HepG2 (cell line): Measurements from ENCODE around the gene ME3. TPM values are rescaled to one million over a fixed set of nuclear protein-coding genes. Genes with fewer than 3 reads are reported as not detected.
"Not testable (repeated sequence)": the region's sequence is repeated elsewhere in the genome, so short reads cannot be mapped to it uniquely, and the experiment has no call there.

Experiments
- ATAC-seq: fragments of 200-7000 bp; cut with Tn5 transposase; 3 replicates; pipeline ENCODE4 v1.9.1; 2020; ENCODE audit warnings: mild to moderate bottlenecking, moderate library complexity
- BruUV-seq: library from RNA; stranded (reverse); fragments of 400-500 nt; replicated peaks from 2 replicates; lab custom pipeline; 2021; lab: Mats Ljungman, UMichigan
- CTCF ChIA-PET: fragments of 300-600 bp; formaldehyde crosslinking; extraction: SDS; loops from one replicate; lab custom pipeline; 2021; ENCODE audit warnings: low total read pairs, inconsistent platforms, low intra/inter-chr PET ratio; lab: Yijun Ruan, JAX
- POLR2A ChIA-PET: fragments of 350-600 bp; sonication (Branson Sonifier 250); formaldehyde crosslinking; loops from one replicate; lab custom pipeline; 2020; ENCODE audit warnings: antibody characterized with exemption, inconsistent platforms; lab: Yijun Ruan, JAX
- DNase-seq: peaks from one replicate; pipeline ENCODE4 v3.0.0-alpha.2; 2015; ENCODE audit warnings: low spot score
- FAIRE-seq: peaks from 3 replicates; lab custom pipeline; 2011; peaks lifted over from hg19 to GRCh38; lab: Jason Lieb, UNC
- H2AFZ ChIP-seq: one replicate; pipeline ENCODE4 v1.6.1; 2011; ENCODE audit warnings: low read length, inconsistent platforms
- H3K27ac ChIP-seq: fragments of 300-600 bp; 3 replicates; pipeline ENCODE4 v1.8.0; 2011; ENCODE audit warnings: mixed run types, mild to moderate bottlenecking, mixed read lengths, low read length, inconsistent platforms; ENCODE audit not compliant: insufficient read depth; ENCODE audit errors: extremely low read length
- H3K27me3 ChIP-seq, 2 experiments: fragments of 200-600 bp in 1 of 2; 2 replicates in 1 of 2; 3 replicates in 1 of 2; pipeline versions ENCODE4 v1.6.0 to v1.8.0; 2011; ENCODE audit warnings: low read length in 2 of 2, mild to moderate bottlenecking in 2 of 2, moderate library complexity in 2 of 2, inconsistent platforms in 1 of 2; ENCODE audit not compliant: insufficient read depth in 2 of 2, control insufficient read depth in 1 of 2
- H3K36me3 ChIP-seq, 2 experiments: fragments of 200-600 bp in 1 of 2; replicated peaks in 1 of 2; 2 replicates in 1 of 2; 3 replicates in 1 of 2; pipeline versions ENCODE4 v1.5.1 to v1.8.0; 2011; ENCODE audit warnings: low read length in 2 of 2, inconsistent platforms in 1 of 2; ENCODE audit not compliant: insufficient read depth in 2 of 2, control insufficient read depth in 1 of 2
- H3K4me1 ChIP-seq: 2 replicates; pipeline ENCODE4 v1.5.1; 2012; ENCODE audit warnings: low read length, inconsistent platforms; ENCODE audit not compliant: insufficient read depth
- H3K4me2 ChIP-seq: 2 replicates; pipeline ENCODE4 v1.6.0; 2011; ENCODE audit warnings: low read depth, low read length, inconsistent platforms
- H3K4me3 ChIP-seq, 3 experiments: fragments of 200-600 bp in 1 of 3; sonication (generic), shearing (Covaris generic) in 1 of 3; replicated peaks in 1 of 3; 2 replicates each; pipeline ENCODE4 v1.5.1; 2011 to 2016; ENCODE audit warnings: low read length in 3 of 3, inconsistent platforms in 2 of 3, low read depth in 2 of 3, mild to moderate bottlenecking in 2 of 3, control low read depth in 1 of 3, mixed read lengths in 1 of 3; ENCODE audit not compliant: insufficient read depth in 1 of 3
- H3K79me2 ChIP-seq: one replicate; pipeline ENCODE4 v1.6.1; 2011; ENCODE audit warnings: low read length, inconsistent platforms; ENCODE audit not compliant: insufficient read depth
- H3K9ac ChIP-seq: 2 replicates; pipeline ENCODE4 v1.6.0; 2011; ENCODE audit warnings: mild to moderate bottlenecking, low read depth, low read length, inconsistent platforms; ENCODE audit not compliant: insufficient read depth
- H3K9me3 ChIP-seq: 2 replicates; pipeline ENCODE4 v1.5.1; 2012; ENCODE audit warnings: mild to moderate bottlenecking, low read length
- H4K20me1 ChIP-seq: 2 replicates; pipeline ENCODE4 v1.6.0; 2011; ENCODE audit warnings: inconsistent platforms, mild to moderate bottlenecking, low read length, moderate library complexity; ENCODE audit not compliant: insufficient read depth
- GMEB1 ChIP-seq: sonication (generic); formaldehyde crosslinking; IDR thresholded peaks from 2 replicates; pipeline ENCODE4 v1.5.1; 2020; ENCODE audit warnings: missing genetic modification reagents, mild to moderate bottlenecking, borderline replicate concordance
- KDM3A ChIP-seq: IDR thresholded peaks from 2 replicates; pipeline ENCODE4 v1.6.1; 2018; ENCODE audit warnings: low read depth, missing compliant biosample characterization
- MAFF ChIP-seq: IDR thresholded peaks from 2 replicates; pipeline ENCODE4 v1.6.1; 2011; ENCODE audit warnings: low read depth, low read length, improper control_type of control experiment
- MAFK ChIP-seq, 2 experiments: IDR thresholded peaks in 1 of 2; conservative IDR thresholded peaks in 1 of 2; 2 replicates each; pipeline ENCODE4 v1.6.1; 2011; ENCODE audit warnings: improper control_type of control experiment in 2 of 2, low read length in 2 of 2
- MYC ChIP-seq: sonication (generic); formaldehyde crosslinking; IDR thresholded peaks from 2 replicates; pipeline ENCODE4 v1.9.0; 2021; ENCODE audit warnings: missing genetic modification reagents, borderline replicate concordance
- POLR2AphosphoS5 ChIP-seq: IDR thresholded peaks from 2 replicates; pipeline ENCODE4 v1.6.1; 2012; ENCODE audit warnings: low read depth, low read length
- SIX1 ChIP-seq: sonication (generic); formaldehyde crosslinking; IDR thresholded peaks from 2 replicates; pipeline ENCODE4 v1.4.0; 2020; ENCODE audit warnings: missing genetic modification reagents, borderline replicate concordance
- TOPORS ChIP-seq: sonication (generic); formaldehyde crosslinking; IDR thresholded peaks from 2 replicates; pipeline ENCODE4 v1.8.0; 2023; ENCODE audit warnings: mild to moderate bottlenecking, missing genetic modification reagents
- YY1 ChIP-seq: IDR thresholded peaks from 2 replicates; pipeline ENCODE4 v1.6.1; 2011; ENCODE audit warnings: low read length, low read depth, moderate library complexity, mild to moderate bottlenecking; ENCODE audit not compliant: insufficient read depth, insufficient replicate concordance
- ZNF136 ChIP-seq: sonication (generic); formaldehyde crosslinking; IDR thresholded peaks from 2 replicates; pipeline ENCODE4 v1.8.1; 2022; ENCODE audit warnings: low read depth, mild to moderate bottlenecking, moderate library complexity, missing genetic modification reagents
- ZNF350 ChIP-seq: sonication (generic); formaldehyde crosslinking; IDR thresholded peaks from 2 replicates; pipeline ENCODE4 v1.4.0; 2020; ENCODE audit warnings: mild to moderate bottlenecking, low read depth, missing genetic modification reagents, borderline replicate concordance
- ZNF451 ChIP-seq: sonication (generic); formaldehyde crosslinking; IDR thresholded peaks from 2 replicates; pipeline ENCODE4 v1.5.0; 2020; ENCODE audit warnings: mild to moderate bottlenecking, missing genetic modification reagents
- ZNF609 ChIP-seq: sonication (generic); formaldehyde crosslinking; IDR thresholded peaks from 2 replicates; pipeline ENCODE4 v1.4.0; 2020; ENCODE audit warnings: mild to moderate bottlenecking, missing genetic modification reagents, borderline replicate concordance
- ZNF652 ChIP-seq: IDR thresholded peaks from 2 replicates; pipeline ENCODE4 v1.6.1; 2016; ENCODE audit warnings: low read depth, borderline replicate concordance
- WGBS: methylation state at CpG from one replicate; pipeline ENCODE4 v1.1.6; 2017; ENCODE audit warnings: low lambda C conversion rate; 5-methylcytosine and 5-hydroxymethylcytosine counted together
- in situ Hi-C: cut with HindIII; loops from 2 replicates; pipeline ENCODE4 v1.10.0; 2017; ENCODE audit warnings: low pct_unique_long_range_greater_than_20kb; ENCODE audit not compliant: extremely low pct_ligation_motif_present
- intact Hi-C: fragments of 100-400 bp; cut with micrococcal nuclease; formaldehyde crosslinking; loops from one replicate; pipeline ENCODE4 v1.10.0; 2022; ENCODE audit not compliant: unreplicated experiment
- polyA plus RNA-seq, 8 experiments: library from polyadenylated mRNA; depleted of rRNA in 3 of 8; stranded (reverse) in 7 of 8; unstranded in 1 of 8; fragments of >200 nt; fragmentation: Illumina TruSeq in 4 of 8; extraction: Trizol in 4 of 8; gene quantifications; 2 replicates each; pipeline versions ENCODE4 v1.2.1 to v1.2.3, GENCODE V29; 2011 to 2016; ENCODE audit warnings: low read depth in 4 of 8, missing spikeins in 1 of 8, mixed read lengths in 1 of 8; ENCODE audit not compliant: insufficient read depth in 1 of 8
- total RNA-seq, 5 experiments: library from RNA; depleted of rRNA; stranded (reverse); fragments of >200 nt; fragmentation: Illumina TruSeq; extraction: Trizol; gene quantifications; 2 replicates each; pipeline ENCODE4 v1.2.3, GENCODE V29; 2016; ENCODE audit warnings: low read depth in 1 of 5

ME3 gene
- total and polyA plus RNA-seq, 2 of the 13 experiments (the other 11 are each of a cell fraction or from before 2014, with no cell fraction given), result not detected

- no peak overlapping the region for H3K4me3 ChIP-seq
- no peaks in the 10 kb centered on the region for H3K4me1 ChIP-seq
- ATAC-seq, result no peak
- H4K20me1 ChIP-seq, result no peaks in the 10 kb centered on the region
- H3K27me3 ChIP-seq, result no peaks in the 10 kb centered on the region; a peak in 1 of 5 replicates
- H3K36me3 ChIP-seq, result no peaks in the 10 kb centered on the region
- DNase-seq, result no peak
- FAIRE-seq, result no peak
- in situ Hi-C loops (no loop called here), intact Hi-C loops (no loop called here)
- no peak overlapping the region for H2AFZ ChIP-seq
- H3K9me3 ChIP-seq, result no peaks in the 10 kb centered on the region
- ChIA-PET CTCF (no interaction called here), POLR2A (no interaction called here)
- BruUV-seq, result no TSS peak
- H3K9ac ChIP-seq, result no peak overlapping the region
- no peak for TF ChIP-seq YY1
- no peak for TF ChIP-seq ZNF350
- TF ChIP-seq GMEB1 (CRISPR knock-in tag), result no peak
- TF ChIP-seq ZNF136 (CRISPR knock-in tag), result no peak
- no peak for TF ChIP-seq ZNF609 (CRISPR knock-in tag)
- no peak for TF ChIP-seq ZNF451 (CRISPR knock-in tag)
- no peak for TF ChIP-seq POLR2AphosphoS5
- no peak for TF ChIP-seq ZNF652 (CRISPR knock-in tag)
- 0 out of 2 replicates have a peak, but pooled peaks have one; percentile 14 for TF ChIP-seq MAFF
- TF ChIP-seq SIX1, result no peak
- TF ChIP-seq KDM3A (CRISPR knock-in tag), result no peak
- no peak for TF ChIP-seq MYC (CRISPR knock-in tag)
- no peak for TF ChIP-seq TOPORS (CRISPR knock-in tag)
- peak; percentile 6 to 51; a peak in 2 of 4 replicates for TF ChIP-seq MAFK (conservative IDR thresholded peaks at IDR 0.05 in 1 of 2, IDR thresholded peaks at IDR 0.05 in 1 of 2; ENCODE audit: low read length in 2 of 2)
- H3K4me2 ChIP-seq, result no peak overlapping the region
- H3K79me2 ChIP-seq, result no peaks in the 10 kb centered on the region
- H3K27ac ChIP-seq, result no peak overlapping the region
Measured at GRCh38 chr11:86427441-86427840, 245.0 kb downstream of the ME3 start.

- H3K27ac ChIP-seq, H3K9me3 ChIP-seq, CTCF ChIA-PET, H3K4me1 ChIP-seq, H3K27me3 ChIP-seq, DNase-seq, FAIRE-seq, ATAC-seq, H2AFZ ChIP-seq, intact Hi-C loops, BruUV-seq, in situ Hi-C loops, H3K36me3 ChIP-seq, H3K4me2 ChIP-seq, H3K9ac ChIP-seq, H4K20me1 ChIP-seq, POLR2A ChIA-PET, H3K79me2 ChIP-seq, H3K4me3 ChIP-seq: not testable (repeated sequence)
- 4% methylated on average over 4 of the region's 4 CpGs for WGBS
Measured at GRCh38 chr11:86423488-86423887, 248.9 kb downstream of the ME3 start.
